Duodenal mucosa (tissue), 2 donors: ENCODE data around the gene TMEM151B.
"Not testable (repeated sequence)": the region's sequence is repeated elsewhere in the genome, so short reads cannot be mapped to it uniquely, and the experiment has no call there.

Source experiments
- H3K27ac ChIP-seq: one replicate; pipeline ENCODE4 v1.7.0; 2013; ENCODE audit warnings: low read depth, low read length
- H3K27me3 ChIP-seq, 2 donors: one replicate each; pipeline ENCODE4 v1.7.0; 2013; ENCODE audit warnings: low read length in 2 of 2, control low read depth in 1 of 2; ENCODE audit not compliant: insufficient read depth in 2 of 2, control insufficient read depth in 1 of 2
- H3K36me3 ChIP-seq, 2 donors: one replicate each; pipeline ENCODE4 v1.7.0; 2013; ENCODE audit warnings: low read length in 2 of 2, control low read depth in 1 of 2; ENCODE audit not compliant: insufficient read depth in 2 of 2, control insufficient read depth in 1 of 2
- H3K4me1 ChIP-seq, 2 donors: one replicate each; pipeline ENCODE4 v1.7.0; 2013; ENCODE audit warnings: low read length in 2 of 2, control low read depth in 1 of 2; ENCODE audit not compliant: insufficient read depth in 2 of 2, control insufficient read depth in 1 of 2
- H3K4me3 ChIP-seq, 2 donors: one replicate each; pipeline ENCODE4 v1.7.0; 2013; ENCODE audit warnings: low read length in 2 of 2, low read depth in 1 of 2
- H3K9ac ChIP-seq, 2 donors: one replicate each; pipeline ENCODE4 v1.7.0; 2013; ENCODE audit warnings: low read length in 2 of 2, low read depth in 1 of 2
- H3K9me3 ChIP-seq, 2 donors: one replicate each; pipeline ENCODE4 v1.7.0; 2013; ENCODE audit warnings: low read length in 2 of 2, control low read depth in 1 of 2; ENCODE audit not compliant: control insufficient read depth in 1 of 2

The TMEM151B gene

GRCh38 chr6:44312901-44313788 is 42.9 kb downstream of the TMEM151B start, which contains the start of gene AARS2:
Gene AARS2, minus strand, starts transcription at chr6:44313347. Its CDS starts 24 bp downstream, at chr6:44313323.
- Histone ChIP-seq H3K36me3 (peaks cover 10 to 26% of the 10 kb centered on the region in 2 donors), H3K9ac (peak within 1 kb of the TSS; percentile 88 to 93), H3K27me3 (peaks cover 0 to 2% of the 10 kb centered on the region in 2 donors), H3K4me1 (peaks cover 35% of the 10 kb centered on the region in 2 donors), H3K9me3 (no peaks in the 10 kb centered on the region), H3K27ac (peak within 1 kb of the TSS; percentile 43), H3K4me3 (peak within 1 kb of the TSS; percentile 87 to 95)

DNA sequence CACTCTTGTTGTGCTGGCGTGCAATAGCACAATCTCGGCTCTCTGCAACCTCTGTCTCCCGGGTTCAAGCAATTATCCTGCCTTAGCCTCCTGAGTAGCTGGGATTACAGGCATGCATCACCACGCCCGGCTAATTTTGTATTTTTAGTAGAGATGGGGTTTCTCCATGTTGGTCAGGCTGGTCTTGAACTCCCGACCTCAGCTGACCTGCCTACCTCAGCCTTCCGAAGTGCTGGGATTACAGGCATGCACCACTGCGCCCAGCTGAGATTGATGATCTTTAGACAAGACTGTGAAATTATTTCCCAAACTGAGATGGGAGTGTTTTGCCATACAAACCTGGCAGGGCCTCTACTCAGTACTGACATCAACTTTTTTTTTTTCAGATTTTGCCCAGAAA is 44.4 kb downstream of the TMEM151B start:
- H3K27ac ChIP-seq, H3K9ac ChIP-seq, H3K9me3 ChIP-seq, H3K4me3 ChIP-seq: not testable (repeated sequence)
- Histone ChIP-seq H3K27me3 (peaks cover 5 to 14% of the 10 kb centered on the region in 2 donors), H3K36me3 (peaks cover 10 to 16% of the 10 kb centered on the region in 2 donors), H3K4me1 (peaks cover 27 to 28% of the 10 kb centered on the region in 2 donors)

DNA sequence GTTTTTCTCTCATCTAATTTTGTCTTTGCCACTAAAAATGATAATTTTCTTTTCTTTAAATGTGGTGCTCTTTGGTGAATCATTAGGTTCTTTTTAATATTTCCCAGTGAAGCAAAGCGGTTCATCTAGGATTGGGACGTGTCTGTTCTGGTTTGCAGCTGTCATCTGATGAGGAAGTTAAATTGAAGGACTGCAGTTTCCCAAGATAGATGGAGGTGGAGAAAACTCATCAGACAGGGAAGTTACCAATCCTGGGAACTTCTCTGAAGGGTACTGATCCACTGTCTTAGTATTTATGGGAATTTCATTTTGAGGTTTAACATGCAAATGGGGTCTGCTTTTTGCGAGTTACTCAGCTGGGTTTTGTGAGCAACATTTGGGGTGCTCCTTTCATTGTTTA is 45.3 kb downstream of the TMEM151B start:
- Histone ChIP-seq H3K27ac (no peak overlapping the region), H3K9me3 (no peaks in the 10 kb centered on the region)

GRCh38 chr6:44315951-44316350 is 45.7 kb downstream of the TMEM151B start:
- Histone ChIP-seq H3K27me3 (peaks cover 5 to 14% of the 10 kb centered on the region in 2 donors), H3K9ac (no peak overlapping the region), H3K36me3 (peaks cover 2 to 4% of the 10 kb centered on the region in 2 donors), H3K27ac (no peak overlapping the region), H3K4me1 (peaks cover 15 to 16% of the 10 kb centered on the region in 2 donors), H3K4me3 (no peak overlapping the region), H3K9me3 (no peaks in the 10 kb centered on the region)

More for the DNA sequence above, 45.3 kb downstream of the TMEM151B start:
- peaks cover 5 to 14% of the 10 kb centered on the region in 2 donors for H3K27me3 ChIP-seq
- peaks cover 20% of the 10 kb centered on the region in 2 donors for H3K4me1 ChIP-seq
- peaks cover 6 to 9% of the 10 kb centered on the region in 2 donors for H3K36me3 ChIP-seq
- H3K4me3 ChIP-seq: no peak overlapping the region
- H3K9ac ChIP-seq: no peak overlapping the region

GRCh38 chr6:44316481-44316880 is 46.2 kb downstream of the TMEM151B start:
- Histone ChIP-seq H3K4me1 (peaks cover 10 to 12% of the 10 kb centered on the region in 2 donors), H3K27me3 (peaks cover 5 to 14% of the 10 kb centered on the region in 2 donors), H3K4me3 (no peak overlapping the region), H3K9me3 (no peaks in the 10 kb centered on the region), H3K36me3 (no peaks in the 10 kb centered on the region), H3K27ac (no peak overlapping the region), H3K9ac (no peak overlapping the region)

DNA sequence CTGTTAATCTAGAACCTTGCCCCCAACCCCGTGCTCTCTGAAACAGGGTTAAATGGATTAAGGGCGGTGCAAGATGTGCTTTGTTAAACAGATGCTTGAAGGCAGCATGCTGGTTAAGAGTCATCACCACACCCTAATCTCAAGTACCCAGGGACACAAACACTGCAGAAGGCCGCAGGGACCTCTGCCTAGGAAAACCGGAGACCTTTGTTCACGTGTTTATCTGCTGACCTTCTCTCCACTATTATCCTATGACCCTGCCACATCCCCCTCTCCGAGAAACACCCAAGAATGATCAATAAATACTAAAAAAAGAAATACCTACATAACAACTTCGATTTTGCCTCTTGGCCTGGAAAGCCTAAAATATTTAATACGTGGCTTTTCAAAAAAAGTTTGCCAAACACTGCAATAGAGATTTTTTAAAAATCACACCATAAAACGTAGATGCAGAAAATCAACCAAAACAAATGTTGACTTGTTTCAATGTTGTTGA is 46.9 kb downstream of the TMEM151B start:
- H3K9ac ChIP-seq, H3K27ac ChIP-seq, H3K4me1 ChIP-seq, H3K36me3 ChIP-seq, H3K9me3 ChIP-seq, H3K4me3 ChIP-seq: not testable (repeated sequence)
- peaks cover 5 to 14% of the 10 kb centered on the region in 2 donors for H3K27me3 ChIP-seq

- H3K9me3 ChIP-seq: no peaks in the 10 kb centered on the region
- no peak overlapping the region for H3K4me3 ChIP-seq
- H3K27me3 ChIP-seq: peaks cover 5 to 14% of the 10 kb centered on the region in 2 donors
- no peak overlapping the region for H3K27ac ChIP-seq
- H3K36me3 ChIP-seq: no peaks in the 10 kb centered on the region
- H3K9ac ChIP-seq: no peak overlapping the region
- no peaks in the 10 kb centered on the region for H3K4me1 ChIP-seq
Observed at GRCh38 chr6:44321210-44321609, 51.0 kb downstream of the TMEM151B start.

GRCh38 chr6:44327096-44327495 is 56.8 kb downstream of the TMEM151B start:
- no peak overlapping the region for H3K27ac ChIP-seq
- no peaks in the 10 kb centered on the region for H3K4me1 ChIP-seq
- peaks cover 0 to 13% of the 10 kb centered on the region in 2 donors for H3K27me3 ChIP-seq
- no peak overlapping the region for H3K9ac ChIP-seq
- H3K36me3 ChIP-seq: no peaks in the 10 kb centered on the region
- no peak overlapping the region for H3K4me3 ChIP-seq
- H3K9me3 ChIP-seq: no peaks in the 10 kb centered on the region

DNA sequence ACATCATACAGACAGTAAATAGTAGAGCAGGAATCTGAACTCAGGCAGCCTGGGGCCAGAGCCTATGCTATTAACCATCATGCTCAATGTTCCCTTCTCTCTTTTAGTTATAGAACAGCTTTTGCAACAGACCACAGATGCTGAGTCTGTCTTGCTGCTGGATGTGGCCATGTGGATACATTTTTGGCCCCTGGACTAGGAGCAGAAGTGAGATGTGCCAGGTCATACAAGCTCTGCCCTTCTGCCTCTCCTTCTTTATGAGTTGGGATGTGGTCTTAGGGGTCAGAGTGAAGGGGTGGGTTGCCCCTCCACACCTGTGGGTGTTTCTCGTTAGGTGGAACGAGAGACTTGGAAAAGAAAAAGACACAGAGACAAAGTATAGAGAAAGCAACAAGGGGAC is 57.5 kb downstream of the TMEM151B start:
- H3K9me3 ChIP-seq: no peaks in the 10 kb centered on the region
- no peak overlapping the region for H3K4me3 ChIP-seq
- no peaks in the 10 kb centered on the region for H3K36me3 ChIP-seq
- no peaks in the 10 kb centered on the region for H3K4me1 ChIP-seq
- peaks cover 0 to 13% of the 10 kb centered on the region in 2 donors for H3K27me3 ChIP-seq
- no peak overlapping the region for H3K27ac ChIP-seq
- H3K9ac ChIP-seq: no peak overlapping the region

DNA sequence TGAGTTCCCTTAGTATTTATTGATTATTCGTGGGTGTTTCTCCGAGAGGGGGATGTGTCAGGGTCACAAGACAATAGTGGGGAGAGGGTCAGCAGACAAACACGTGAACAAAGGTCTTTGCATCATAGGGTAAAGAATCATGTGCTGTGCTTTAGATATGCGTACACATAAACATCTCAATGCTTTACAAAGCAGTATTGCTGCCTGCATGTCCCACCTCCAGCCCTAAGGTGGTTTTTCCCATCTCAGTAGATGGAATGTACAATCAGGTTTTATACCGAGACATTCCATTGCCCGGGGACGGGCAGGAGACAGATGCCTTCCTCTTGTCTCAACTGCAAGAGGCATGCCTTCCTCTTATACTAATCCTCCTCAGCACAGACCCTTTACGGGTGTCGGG is 58.0 kb downstream of the TMEM151B start:
- H3K36me3 ChIP-seq, H3K27ac ChIP-seq: not testable (repeated sequence)

More for the DNA sequence above, 58.0 kb downstream of the TMEM151B start:
- H3K4me3 ChIP-seq, H3K4me1 ChIP-seq, H3K9ac ChIP-seq, H3K9me3 ChIP-seq: not testable (repeated sequence)
- peaks cover 0 to 13% of the 10 kb centered on the region in 2 donors for H3K27me3 ChIP-seq
